DOHH2 (cell line): ENCODE measurements around the gene SMARCA4.

ENCODE experiments used
- H3F3A ChIP-seq: fragments of 200-600 bp; sonication (generic), shearing (Covaris generic); 2 replicates; pipeline ENCODE4 v1.6.0; 2016; ENCODE audit warnings: antibody characterized with exemption, mild to moderate bottlenecking; ENCODE audit not compliant: control insufficient read depth, insufficient read depth
- H3K27ac ChIP-seq: fragments of 200-600 bp; sonication (generic); 2 replicates; pipeline ENCODE4 v1.5.1; 2014; ENCODE audit warnings: low read depth, mild to moderate bottlenecking, low read length, moderate library complexity
- H3K27me3 ChIP-seq: fragments of 200-600 bp; sonication (generic); 2 replicates; pipeline ENCODE4 v1.6.1; 2014; ENCODE audit warnings: mild to moderate bottlenecking, low read length, mixed read lengths; ENCODE audit not compliant: control insufficient read depth
- H3K36me3 ChIP-seq: fragments of 200-600 bp; sonication (generic); 2 replicates; pipeline ENCODE4 v1.6.1; 2014; ENCODE audit warnings: mild to moderate bottlenecking, low read length, moderate library complexity, mixed read lengths; ENCODE audit not compliant: control insufficient read depth
- H3K4me1 ChIP-seq: fragments of 200-600 bp; sonication (generic); 2 replicates; pipeline ENCODE4 v1.6.1; 2014; ENCODE audit warnings: mild to moderate bottlenecking, low read length, mixed read lengths; ENCODE audit not compliant: control insufficient read depth
- H3K4me2 ChIP-seq: fragments of 200-600 bp; sonication (generic); 2 replicates; pipeline ENCODE4 v1.6.0; 2014; ENCODE audit warnings: mild to moderate bottlenecking, low read length, moderate library complexity
- H3K4me3 ChIP-seq: fragments of 200-600 bp; sonication (generic); 2 replicates; pipeline ENCODE4 v1.5.1; 2014; ENCODE audit warnings: mild to moderate bottlenecking, low read length, mixed read lengths
- H3K79me2 ChIP-seq: fragments of 200-600 bp; sonication (generic); 2 replicates; pipeline ENCODE4 v1.6.1; 2014; ENCODE audit warnings: mild to moderate bottlenecking, low read length, mixed read lengths; ENCODE audit not compliant: control insufficient read depth
- H3K9me2 ChIP-seq: fragments of 200-600 bp; sonication (generic); replicated peaks from 2 replicates; pipeline ENCODE4 v1.6.1; 2014; ENCODE audit warnings: mild to moderate bottlenecking, low read length, mixed read lengths; ENCODE audit not compliant: control insufficient read depth
- H3K9me3 ChIP-seq: fragments of 200-600 bp; sonication (generic); 2 replicates; pipeline ENCODE4 v1.6.1; 2014; ENCODE audit warnings: antibody characterized with exemption, low read length, mixed read lengths; ENCODE audit not compliant: control insufficient read depth, insufficient read depth
- H4K20me1 ChIP-seq: fragments of 200-600 bp; sonication (generic); 2 replicates; pipeline ENCODE4 v1.6.0; 2014; ENCODE audit warnings: low read depth, mild to moderate bottlenecking, antibody characterized with exemption, low read length, moderate library complexity; ENCODE audit not compliant: control insufficient read depth, insufficient read depth
- EZH2phosphoT487 ChIP-seq: fragments of 200-600 bp; sonication (generic); IDR thresholded peaks from 2 replicates; pipeline ENCODE4 v1.6.1; 2017; ENCODE audit warnings: borderline replicate concordance, mild to moderate bottlenecking, antibody characterized with exemption, low read length, moderate library complexity, mixed read lengths
- TF ChIP-seq, protein P1 (sequence below): fragments of 200-600 bp; sonication (generic); IDR thresholded peaks from one replicate; pipeline ENCODE4 v1.5.1; 2014; ENCODE audit warnings: antibody characterized with exemption, mild to moderate bottlenecking, low read depth, low read length; ENCODE audit not compliant: poor library complexity, severe bottlenecking

The SMARCA4 gene

DNA sequence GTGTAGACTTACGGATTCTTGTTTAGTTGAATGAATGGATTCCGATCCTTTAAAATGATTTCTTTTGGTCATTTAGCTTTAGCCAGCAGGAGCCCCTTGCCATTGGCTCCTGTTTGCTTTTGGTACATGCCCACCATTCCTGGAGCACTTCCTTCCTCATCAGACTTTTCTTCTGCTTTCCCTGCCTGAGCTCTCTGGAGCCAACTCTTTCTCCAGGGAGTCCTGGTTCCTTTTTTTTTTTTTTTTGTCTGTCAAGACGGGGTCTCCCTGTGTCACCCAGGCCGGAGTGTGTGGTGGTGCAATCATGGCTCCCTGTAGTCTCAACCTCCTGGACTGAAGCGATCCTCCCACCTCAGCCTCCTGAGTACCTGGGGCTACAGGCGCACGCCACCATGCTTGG lies 37.8 kb downstream of the SMARCA4 start:
- no peaks in the 10 kb centered on the region for H4K20me1 ChIP-seq
- no peaks in the 10 kb centered on the region; the same call in 1 of the 2 replicates for H3F3A ChIP-seq
- no peaks in the 10 kb centered on the region for H3K9me3 ChIP-seq
- no peak overlapping the region for H3K4me2 ChIP-seq
- H3K36me3 ChIP-seq = peaks cover 83% of the 10 kb centered on the region
- H3K4me1 ChIP-seq = no peaks in the 10 kb centered on the region
- H3K9me2 ChIP-seq = no peaks in the 10 kb centered on the region
- H3K27ac ChIP-seq = no peak overlapping the region
- H3K27me3 ChIP-seq = no peaks in the 10 kb centered on the region
- peaks cover 14% of the 10 kb centered on the region for H3K79me2 ChIP-seq
- TF ChIP-seq, protein P1, sequence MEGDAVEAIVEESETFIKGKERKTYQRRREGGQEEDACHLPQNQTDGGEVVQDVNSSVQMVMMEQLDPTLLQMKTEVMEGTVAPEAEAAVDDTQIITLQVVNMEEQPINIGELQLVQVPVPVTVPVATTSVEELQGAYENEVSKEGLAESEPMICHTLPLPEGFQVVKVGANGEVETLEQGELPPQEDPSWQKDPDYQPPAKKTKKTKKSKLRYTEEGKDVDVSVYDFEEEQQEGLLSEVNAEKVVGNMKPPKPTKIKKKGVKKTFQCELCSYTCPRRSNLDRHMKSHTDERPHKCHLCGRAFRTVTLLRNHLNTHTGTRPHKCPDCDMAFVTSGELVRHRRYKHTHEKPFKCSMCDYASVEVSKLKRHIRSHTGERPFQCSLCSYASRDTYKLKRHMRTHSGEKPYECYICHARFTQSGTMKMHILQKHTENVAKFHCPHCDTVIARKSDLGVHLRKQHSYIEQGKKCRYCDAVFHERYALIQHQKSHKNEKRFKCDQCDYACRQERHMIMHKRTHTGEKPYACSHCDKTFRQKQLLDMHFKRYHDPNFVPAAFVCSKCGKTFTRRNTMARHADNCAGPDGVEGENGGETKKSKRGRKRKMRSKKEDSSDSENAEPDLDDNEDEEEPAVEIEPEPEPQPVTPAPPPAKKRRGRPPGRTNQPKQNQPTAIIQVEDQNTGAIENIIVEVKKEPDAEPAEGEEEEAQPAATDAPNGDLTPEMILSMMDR = no peak
- no peak for TF ChIP-seq EZH2phosphoT487
- H3K4me3 ChIP-seq = no peak overlapping the region

DNA sequence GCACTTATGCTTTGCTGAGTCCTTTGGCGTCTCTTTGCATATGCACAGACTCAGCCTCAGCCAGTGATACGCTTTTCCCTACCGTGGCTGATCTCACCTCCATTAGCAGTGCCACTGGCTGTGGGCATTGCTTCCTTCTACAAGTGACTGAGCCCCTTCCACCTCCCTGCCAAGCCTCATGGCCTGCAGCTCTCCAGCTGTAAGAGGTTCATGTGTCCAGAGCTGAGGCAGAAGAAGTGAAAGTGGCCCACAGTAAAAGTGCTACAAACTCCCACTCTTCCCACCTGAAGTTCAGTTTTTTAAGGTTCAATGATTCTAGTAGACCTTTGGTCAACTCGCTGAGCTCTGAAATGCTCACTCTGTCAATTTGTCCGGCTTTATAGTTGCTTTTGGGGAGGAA lies 44.7 kb downstream of the SMARCA4 start:
- H3K9me2 ChIP-seq = no peaks in the 10 kb centered on the region
- no peaks in the 10 kb centered on the region for H3K9me3 ChIP-seq
- H3K4me1 ChIP-seq = no peaks in the 10 kb centered on the region
- H3K27me3 ChIP-seq = no peaks in the 10 kb centered on the region
- no peak for TF ChIP-seq EZH2phosphoT487
- TF ChIP-seq, protein P1 = no peak
- H4K20me1 ChIP-seq = no peaks in the 10 kb centered on the region
- H3K79me2 ChIP-seq = peaks cover 7% of the 10 kb centered on the region; the same call in 1 of the 2 replicates
- no peaks in the 10 kb centered on the region; the same call in 1 of the 2 replicates for H3F3A ChIP-seq
- H3K4me2 ChIP-seq = no peak overlapping the region
- H3K36me3 ChIP-seq = peaks cover 80% of the 10 kb centered on the region
- no peak overlapping the region for H3K27ac ChIP-seq
- H3K4me3 ChIP-seq = no peak overlapping the region

DNA sequence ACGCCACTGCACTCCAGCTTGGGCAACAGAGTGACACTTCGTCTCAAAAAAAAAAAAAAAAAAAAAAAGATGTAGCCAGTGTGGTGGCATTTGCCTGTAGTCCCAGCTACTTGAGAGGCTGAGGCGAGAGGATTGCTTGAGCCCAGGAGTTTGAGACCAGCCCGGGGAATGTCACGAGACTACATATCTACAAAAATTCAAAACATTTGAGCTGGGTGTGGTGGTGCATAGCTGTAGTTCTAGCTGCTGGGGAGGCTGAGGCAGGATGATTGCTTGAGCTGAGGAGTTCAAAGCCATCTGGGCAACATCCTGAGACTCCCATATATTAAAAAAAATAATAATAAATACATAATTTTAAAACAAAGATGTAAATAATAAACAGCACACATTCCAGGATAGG lies 46.6 kb downstream of the SMARCA4 start:
- Histone ChIP-seq H3K27me3 (no peaks in the 10 kb centered on the region), H3K27ac (no peak overlapping the region), H3K36me3 (peaks cover 84% of the 10 kb centered on the region), H4K20me1 (no peaks in the 10 kb centered on the region), H3F3A (no peaks in the 10 kb centered on the region), H3K4me1 (no peaks in the 10 kb centered on the region), H3K79me2 (peaks cover 7% of the 10 kb centered on the region; the same call in 1 of the 2 replicates), H3K9me3 (no peaks in the 10 kb centered on the region), H3K9me2 (no peaks in the 10 kb centered on the region), H3K4me3 (no peak overlapping the region), H3K4me2 (no peak overlapping the region)
- TF ChIP-seq, protein P1 = no peak
- no peak for TF ChIP-seq EZH2phosphoT487
